DMS153 treated with DMSO at 0.1 percent for 48 hours (cell line): ENCODE data around the gene ANKLE2.
"Not testable (repeated sequence)": the region's sequence is repeated elsewhere in the genome, so short reads cannot be mapped to it uniquely, and the experiment has no call there.

Source experiments
- DNase-seq: peaks from one replicate; lab custom pipeline; 2025; ENCODE audit not compliant: unreplicated experiment; lab: John Stamatoyannopoulos, UW

The ANKLE2 gene

GRCh38 chr12:132777614-132778013 lies 16.0 kb upstream of the ANKLE2 start:
- no peak for DNase-seq

- no peak for DNase-seq
These were observed 15.4 kb upstream of the ANKLE2 start for GRCh38 chr12:132776816-132777568.

GRCh38 chr12:132776230-132776625 lies 14.6 kb upstream of the ANKLE2 start:
- DNase-seq, result not testable (repeated sequence)

GRCh38 chr12:132775502-132776229 lies 14.0 kb upstream of the ANKLE2 start:
- no peak for DNase-seq

GRCh38 chr12:132774646-132775275 lies 13.1 kb upstream of the ANKLE2 start:
- DNase-seq, result no peak

GRCh38 chr12:132774159-132774558 lies 12.5 kb upstream of the ANKLE2 start:
- DNase-seq, result no peak

- no peak for DNase-seq
These were observed 11.7 kb upstream of the ANKLE2 start for GRCh38 chr12:132773077-132773955.

GRCh38 chr12:132772606-132773005 lies 11.0 kb upstream of the ANKLE2 start:
- DNase-seq, result no peak

GRCh38 chr12:132771126-132771838 lies 9.7 kb upstream of the ANKLE2 start:
- DNase-seq, result no peak

GRCh38 chr12:132766380-132767085 lies 4.9 kb upstream of the ANKLE2 start:
- peak; percentile 29 for DNase-seq

GRCh38 chr12:132765361-132765760 lies 3.7 kb upstream of the ANKLE2 start:
- DNase-seq, result no peak

GRCh38 chr12:132764231-132764630 lies 2.6 kb upstream of the ANKLE2 start:
- no peak for DNase-seq

- peak; percentile 61 for DNase-seq
These were observed 420 bp upstream of the ANKLE2 start for GRCh38 chr12:132761921-132762583.

GRCh38 chr12:132759359-132759758 lies 2.3 kb downstream of the ANKLE2 start:
- DNase-seq, result no peak

GRCh38 chr12:132758825-132759224 lies 2.8 kb downstream of the ANKLE2 start:
- DNase-seq, result not testable (repeated sequence)

- no peak for DNase-seq
These were observed 7.3 kb downstream of the ANKLE2 start for GRCh38 chr12:132754160-132754932.

- not testable (repeated sequence) for DNase-seq
These were observed 8.0 kb downstream of the ANKLE2 start for GRCh38 chr12:132753670-132754069.

- DNase-seq, result no peak
These were observed 13.3 kb downstream of the ANKLE2 start for GRCh38 chr12:132748319-132748718.
